ENCODE data around the gene YAF2.
"Not testable (repeated sequence)": the region's sequence is repeated elsewhere in the genome, so short reads cannot be mapped to it uniquely, and the experiment has no call there.

DNA sequence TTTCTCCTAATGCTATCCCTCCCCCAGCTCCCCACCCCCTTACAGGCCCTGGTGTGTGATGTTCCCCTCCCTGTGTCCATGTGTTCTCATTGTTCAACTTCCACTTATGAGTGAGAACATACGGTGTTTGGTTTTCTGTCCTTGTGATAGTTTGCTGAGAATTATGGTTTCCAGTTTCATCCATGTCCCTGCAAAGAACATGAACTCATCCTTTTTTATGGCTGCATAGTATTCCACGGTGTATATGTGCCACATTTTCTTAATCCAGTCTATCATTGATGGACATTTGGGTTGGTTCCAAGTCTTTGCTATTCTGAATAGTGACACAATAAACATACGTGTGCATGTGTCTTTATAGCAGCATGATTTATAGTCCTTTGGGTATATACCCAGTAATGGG is 11.0 kb upstream of the YAF2 start:
- TF ChIP-seq, protein P1, sequence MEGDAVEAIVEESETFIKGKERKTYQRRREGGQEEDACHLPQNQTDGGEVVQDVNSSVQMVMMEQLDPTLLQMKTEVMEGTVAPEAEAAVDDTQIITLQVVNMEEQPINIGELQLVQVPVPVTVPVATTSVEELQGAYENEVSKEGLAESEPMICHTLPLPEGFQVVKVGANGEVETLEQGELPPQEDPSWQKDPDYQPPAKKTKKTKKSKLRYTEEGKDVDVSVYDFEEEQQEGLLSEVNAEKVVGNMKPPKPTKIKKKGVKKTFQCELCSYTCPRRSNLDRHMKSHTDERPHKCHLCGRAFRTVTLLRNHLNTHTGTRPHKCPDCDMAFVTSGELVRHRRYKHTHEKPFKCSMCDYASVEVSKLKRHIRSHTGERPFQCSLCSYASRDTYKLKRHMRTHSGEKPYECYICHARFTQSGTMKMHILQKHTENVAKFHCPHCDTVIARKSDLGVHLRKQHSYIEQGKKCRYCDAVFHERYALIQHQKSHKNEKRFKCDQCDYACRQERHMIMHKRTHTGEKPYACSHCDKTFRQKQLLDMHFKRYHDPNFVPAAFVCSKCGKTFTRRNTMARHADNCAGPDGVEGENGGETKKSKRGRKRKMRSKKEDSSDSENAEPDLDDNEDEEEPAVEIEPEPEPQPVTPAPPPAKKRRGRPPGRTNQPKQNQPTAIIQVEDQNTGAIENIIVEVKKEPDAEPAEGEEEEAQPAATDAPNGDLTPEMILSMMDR (IDR thresholded peaks at IDR 0.05; ENCODE audit: low read length), result not testable (repeated sequence)
- not testable (repeated sequence) for TF ChIP-seq EZH2 (IDR thresholded peaks at IDR 0.05; ENCODE audit: borderline replicate concordance, low read length)

All from OCI-LY1 (cell line).